ENCODE results near the gene C6orf132. TPM values are rescaled to one million over a fixed set of nuclear protein-coding genes. Genes with fewer than 3 reads are reported as not detected.

The C6orf132 gene
- total and polyA plus RNA-seq, 9 of the 15 experiments (the other 6 are each of a cell fraction or from before 2014, with no cell fraction given), result 0.06 to 0.35 (median 0.14) TPM

- no peak for TF ChIP-seq ZBTB11 (CRISPR knock-in tag; IDR thresholded peaks at IDR 0.05)
These were observed 76.2 kb downstream of the C6orf132 start (continued) for GRCh38 chr6:42066156-42066675.

GRCh38 chr6:42059743-42060142 lies 82.7 kb downstream of the C6orf132 start:
- no peak overlapping the region for H3K4me3 ChIP-seq
- no peak overlapping the region for H3K27ac ChIP-seq (ENCODE audit: extremely low read depth, low read depth, low read length)
- FAIRE-seq (no peak), DNase-seq (ENCODE audit: extremely low read depth in 1 of 4, low spot score in 3 of 4) (no peak), ATAC-seq (no peak)
- no peaks in the 10 kb centered on the region for H3K9me1 ChIP-seq (ENCODE audit: control insufficient read depth, insufficient read depth, low read length)
- in situ Hi-C loops (cut with MboI) (no loop called here), intact Hi-C loops (cut with micrococcal nuclease) (no loop called here)
- POLR2A ChIA-PET, result interaction anchor here (1.5 to 4.3 kb wide), 3 partner anchors 8 to 12 kb away, joined by 4 to 27 read pairs (median 5); partner anchors contain the start of gene TAF8
- H3K79me2 ChIP-seq (ENCODE audit: control insufficient read depth, insufficient read depth, low read length), result no peaks in the 10 kb centered on the region
- WGBS (ENCODE audit: insufficient coverage, low coverage, missing lambda C conversion rate), result 92% methylated on average over 5 of the region's 5 CpGs
- CTCF ChIA-PET (ENCODE audit: low intra/inter-chr PET ratio), result no interaction called here
- TF ChIP-seq MAFK (IDR thresholded peaks at IDR 0.05; ENCODE audit: low read length) (0 out of 2 replicates have a peak, but pooled peaks have one; percentile 20), MCM7 (IDR thresholded peaks at IDR 0.05) (no peak), ZBTB7A (IDR thresholded peaks at IDR 0.05; ENCODE audit: borderline replicate concordance, control insufficient read depth, low read depth, low read length) (no peak), ZNF316 (IDR thresholded peaks at IDR 0.05) (peak; percentile 41; the same call in 1 of the 2 replicates), ATF3 (IDR thresholded peaks at IDR 0.05) (no peak), ATF3 (CRISPR knock-in tag; conservative IDR thresholded peaks at IDR 0.05) (no peak)
- H2AFZ ChIP-seq (ENCODE audit: low read depth, low read length), result no peak overlapping the region
- H3K4me1 ChIP-seq (replicated peaks in 1 of 2; ENCODE audit: control insufficient read depth in 2 of 2, insufficient read depth in 2 of 2, low read length in 2 of 2), result no peaks in the 10 kb centered on the region
- H3K4me2 ChIP-seq (ENCODE audit: insufficient read depth, low read length), result no peak overlapping the region
- H3K9ac ChIP-seq (ENCODE audit: insufficient read depth in 1 of 2, low read depth in 2 of 2, low read length in 2 of 2), result no peak overlapping the region
- H3K27me3 ChIP-seq (ENCODE audit: control insufficient read depth in 2 of 2, insufficient read depth in 2 of 2, low read length in 2 of 2), result no peaks in the 10 kb centered on the region
- BruUV-seq (replicated peaks), result no TSS peak
- H3K9me3 ChIP-seq (replicated peaks; ENCODE audit: control insufficient read depth, insufficient read depth, low read depth, low read length), result no peaks in the 10 kb centered on the region
- no peaks in the 10 kb centered on the region for H4K20me1 ChIP-seq (replicated peaks; ENCODE audit: control insufficient read depth, insufficient read depth, low read length)
- H3K36me3 ChIP-seq (ENCODE audit: control insufficient read depth, insufficient read depth, low read length), result peaks cover 92% of the 10 kb centered on the region

Data from K562 (cell line).